PFSK-1 (cell line): ENCODE results near the gene SRI. TPM values are rescaled to one million over a fixed set of nuclear protein-coding genes. Genes with fewer than 3 reads are reported as not detected.

Experiments
- FOXP2 ChIP-seq: optimal IDR thresholded peaks from 2 replicates; pipeline ENCODE3; 2011; ENCODE audit warnings: borderline replicate concordance, control low read depth, inconsistent platforms; ENCODE audit not compliant: insufficient read depth; ENCODE audit errors: extremely low read length, extremely low read depth
- POLR2AphosphoS5 ChIP-seq: IDR thresholded peaks from 2 replicates; pipeline ENCODE4 v1.6.1; 2012; ENCODE audit warnings: low read depth, mild to moderate bottlenecking, control low read depth, low read length, moderate library complexity
- SIN3A ChIP-seq: IDR thresholded peaks from 2 replicates; pipeline ENCODE4 v1.6.1; 2012; ENCODE audit warnings: mild to moderate bottlenecking, low read length, moderate library complexity, borderline replicate concordance; ENCODE audit not compliant: insufficient read depth
- TAF1 ChIP-seq: IDR thresholded peaks from 2 replicates; pipeline ENCODE4 v1.6.1; 2012; ENCODE audit warnings: low read length, control low read depth, borderline replicate concordance; ENCODE audit not compliant: insufficient read depth
- polyA plus RNA-seq: library from polyadenylated mRNA; unstranded; fragments of >200 nt; gene quantifications from one replicate; pipeline ENCODE4 v1.2.1, GENCODE V29; 2012; ENCODE audit warnings: low read depth, missing spikeins; ENCODE audit not compliant: insufficient read length
- TF ChIP-seq, protein P1 (sequence below), 2 experiments: IDR thresholded peaks; 2 replicates each; pipeline versions ENCODE4 v1.6.1 to v1.8.0; 2011 to 2012; ENCODE audit warnings: low read depth in 2 of 2, low read length in 2 of 2, control low read depth in 1 of 2, inconsistent platforms in 1 of 2, mild to moderate bottlenecking in 1 of 2, moderate library complexity in 1 of 2; ENCODE audit not compliant: insufficient read depth in 1 of 2

Gene SRI, protein sequence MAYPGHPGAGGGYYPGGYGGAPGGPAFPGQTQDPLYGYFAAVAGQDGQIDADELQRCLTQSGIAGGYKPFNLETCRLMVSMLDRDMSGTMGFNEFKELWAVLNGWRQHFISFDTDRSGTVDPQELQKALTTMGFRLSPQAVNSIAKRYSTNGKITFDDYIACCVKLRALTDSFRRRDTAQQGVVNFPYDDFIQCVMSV
- 100.0 TPM for polyA plus RNA-seq

DNA sequence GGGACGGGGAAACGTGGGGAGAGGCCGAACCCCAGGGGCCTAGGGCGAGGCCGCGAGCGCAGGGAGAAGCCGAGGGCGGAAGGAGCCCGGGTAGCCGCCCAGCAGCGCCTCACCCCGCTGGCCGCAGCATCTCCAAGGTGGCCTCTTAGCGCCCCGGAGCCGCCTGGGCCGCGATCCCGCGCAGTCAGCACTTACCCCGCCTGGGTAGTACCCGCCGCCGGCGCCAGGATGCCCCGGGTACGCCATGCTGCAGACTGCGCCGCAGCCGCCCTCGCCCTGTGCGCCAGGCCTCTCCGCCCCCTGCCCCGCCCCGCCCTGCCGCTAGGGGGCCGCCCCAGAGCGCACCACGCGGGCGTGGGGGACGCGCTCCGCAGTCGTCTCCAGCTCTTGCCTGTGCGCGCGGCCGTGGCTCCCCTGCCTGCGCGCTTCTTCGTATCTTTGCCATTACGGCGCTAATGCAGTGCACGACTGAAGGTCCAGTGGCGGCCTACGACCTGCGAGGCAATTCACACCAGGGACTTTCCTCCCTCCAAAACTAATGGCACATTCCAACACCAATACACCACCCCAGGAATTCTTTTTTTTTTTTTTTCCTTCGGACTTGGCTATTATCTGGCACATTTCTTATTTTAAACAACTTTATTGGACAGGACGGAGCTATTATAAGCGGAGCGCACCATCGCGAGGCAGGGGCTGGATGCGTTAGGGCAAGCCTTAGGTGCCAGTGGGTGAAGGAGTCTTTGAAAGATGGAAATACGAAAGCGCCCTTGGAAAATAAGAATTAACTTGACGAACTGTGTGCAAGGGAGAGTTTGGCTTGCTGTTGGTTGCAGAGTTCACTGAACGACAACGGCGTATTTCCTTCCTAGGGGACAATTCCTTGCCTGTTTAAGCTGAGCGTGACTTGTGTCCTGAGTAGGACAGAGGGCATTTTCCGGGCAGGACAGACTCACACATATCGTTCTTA, at the start of gene SRI:
Gene SRI, minus strand, starts transcription at position 258 of the 967 bp plus-strand sequence. Its CDS starts 12 bp downstream, at position 246.
- peak; percentile 84 for TF ChIP-seq TAF1
- TF ChIP-seq SIN3A = no peak; the same call in 1 of the 2 replicates
- peak; percentile 80 for TF ChIP-seq FOXP2
- TF ChIP-seq, protein P1, sequence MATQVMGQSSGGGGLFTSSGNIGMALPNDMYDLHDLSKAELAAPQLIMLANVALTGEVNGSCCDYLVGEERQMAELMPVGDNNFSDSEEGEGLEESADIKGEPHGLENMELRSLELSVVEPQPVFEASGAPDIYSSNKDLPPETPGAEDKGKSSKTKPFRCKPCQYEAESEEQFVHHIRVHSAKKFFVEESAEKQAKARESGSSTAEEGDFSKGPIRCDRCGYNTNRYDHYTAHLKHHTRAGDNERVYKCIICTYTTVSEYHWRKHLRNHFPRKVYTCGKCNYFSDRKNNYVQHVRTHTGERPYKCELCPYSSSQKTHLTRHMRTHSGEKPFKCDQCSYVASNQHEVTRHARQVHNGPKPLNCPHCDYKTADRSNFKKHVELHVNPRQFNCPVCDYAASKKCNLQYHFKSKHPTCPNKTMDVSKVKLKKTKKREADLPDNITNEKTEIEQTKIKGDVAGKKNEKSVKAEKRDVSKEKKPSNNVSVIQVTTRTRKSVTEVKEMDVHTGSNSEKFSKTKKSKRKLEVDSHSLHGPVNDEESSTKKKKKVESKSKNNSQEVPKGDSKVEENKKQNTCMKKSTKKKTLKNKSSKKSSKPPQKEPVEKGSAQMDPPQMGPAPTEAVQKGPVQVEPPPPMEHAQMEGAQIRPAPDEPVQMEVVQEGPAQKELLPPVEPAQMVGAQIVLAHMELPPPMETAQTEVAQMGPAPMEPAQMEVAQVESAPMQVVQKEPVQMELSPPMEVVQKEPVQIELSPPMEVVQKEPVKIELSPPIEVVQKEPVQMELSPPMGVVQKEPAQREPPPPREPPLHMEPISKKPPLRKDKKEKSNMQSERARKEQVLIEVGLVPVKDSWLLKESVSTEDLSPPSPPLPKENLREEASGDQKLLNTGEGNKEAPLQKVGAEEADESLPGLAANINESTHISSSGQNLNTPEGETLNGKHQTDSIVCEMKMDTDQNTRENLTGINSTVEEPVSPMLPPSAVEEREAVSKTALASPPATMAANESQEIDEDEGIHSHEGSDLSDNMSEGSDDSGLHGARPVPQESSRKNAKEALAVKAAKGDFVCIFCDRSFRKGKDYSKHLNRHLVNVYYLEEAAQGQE (IDR thresholded peaks at IDR 0.05; ENCODE audit: insufficient read depth in 1 of 2, low read depth in 2 of 2, low read length in 2 of 2) = no peak
- peak; percentile 72; the same call in 1 of the 2 replicates for TF ChIP-seq POLR2AphosphoS5

DNA sequence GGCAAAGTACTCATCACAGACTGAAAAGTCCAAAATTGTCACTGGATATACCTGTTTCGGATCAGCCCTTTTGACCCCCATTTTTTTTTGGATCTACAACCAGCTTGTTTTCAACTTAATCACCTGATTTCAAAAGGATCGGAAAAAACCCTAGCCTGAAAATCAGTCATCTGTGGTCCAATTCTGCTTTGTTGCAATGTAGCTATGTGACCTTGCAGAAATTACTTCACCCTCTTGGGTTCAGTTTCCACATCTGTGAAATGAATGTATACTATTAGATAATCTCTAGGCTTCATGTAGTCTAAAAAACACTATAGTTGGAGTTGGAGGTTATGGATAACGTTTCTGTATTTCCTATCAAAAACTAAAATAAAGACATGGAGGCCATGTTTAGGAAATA, 49.7 kb upstream of the SRI start:
- TF ChIP-seq FOXP2 (no peak), TAF1 (no peak), POLR2AphosphoS5 (no peak)

DNA sequence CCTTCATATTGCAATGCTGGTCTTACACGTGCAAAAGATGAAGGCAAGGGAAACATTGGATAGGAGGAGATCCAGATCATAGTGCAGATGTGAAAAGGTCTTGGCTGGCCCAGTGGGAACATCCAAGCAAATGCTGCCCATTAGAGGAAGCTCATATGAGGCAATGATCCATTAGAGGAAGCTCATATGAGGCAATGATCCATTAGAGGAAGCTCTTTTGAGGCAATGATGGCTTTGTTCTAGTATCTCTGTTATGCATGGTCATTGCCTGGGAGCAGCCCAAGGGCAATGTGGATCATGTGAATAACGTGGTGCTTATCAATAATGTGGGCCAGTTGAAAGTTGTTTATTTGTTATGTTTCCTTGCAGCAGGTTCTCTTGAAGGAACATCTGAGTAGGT, 49.0 kb upstream of the SRI start:
- no peak for TF ChIP-seq FOXP2
- no peak for TF ChIP-seq SIN3A
- TF ChIP-seq POLR2AphosphoS5 = no peak
- TF ChIP-seq, protein P1 (IDR thresholded peaks at IDR 0.05; ENCODE audit: insufficient read depth in 1 of 2, low read depth in 2 of 2, low read length in 2 of 2) = no peak
- TF ChIP-seq TAF1 = no peak

DNA sequence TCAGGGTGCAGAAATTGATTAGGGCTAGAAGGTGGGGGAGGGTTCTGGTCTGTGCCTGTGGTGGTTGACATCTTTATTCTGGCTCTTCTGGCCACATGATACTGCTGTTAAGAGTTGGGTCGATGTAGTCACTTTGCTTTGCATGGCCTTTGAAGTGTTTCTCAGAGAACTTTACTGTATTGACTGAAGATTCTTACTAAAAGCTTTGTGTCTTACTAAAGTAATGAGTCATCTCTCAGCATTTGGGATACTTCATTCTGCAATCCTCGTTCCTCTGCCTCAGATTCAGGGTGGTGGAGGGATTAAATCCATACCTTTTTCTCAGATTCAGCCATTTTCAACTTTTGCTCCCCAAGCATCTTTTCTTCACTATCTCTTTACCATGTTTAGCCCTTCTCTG, 48.2 kb upstream of the SRI start:
- TF ChIP-seq POLR2AphosphoS5 (no peak), SIN3A (no peak), FOXP2 (no peak), TAF1 (no peak)
- TF ChIP-seq, protein P1 (IDR thresholded peaks at IDR 0.05; ENCODE audit: insufficient read depth in 1 of 2, low read depth in 2 of 2, low read length in 2 of 2) = no peak

DNA sequence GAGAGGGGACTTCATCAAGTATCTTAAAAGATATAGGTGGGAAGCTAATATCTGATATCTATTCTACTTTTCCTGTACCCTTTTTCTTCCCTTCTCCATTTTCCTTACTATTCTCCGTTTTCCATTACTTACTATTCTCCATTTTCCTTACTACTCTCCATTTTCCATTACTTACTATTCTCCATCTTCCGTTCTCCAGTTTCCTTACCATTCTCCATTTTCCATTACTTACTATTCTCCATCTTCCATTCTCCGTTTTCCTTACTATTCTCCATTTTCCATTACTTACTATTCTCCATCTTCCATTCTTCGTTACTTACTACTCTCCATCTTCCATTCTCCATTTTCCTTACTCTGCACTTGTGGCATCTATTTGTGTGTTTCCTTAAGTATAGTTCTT, 47.6 kb upstream of the SRI start:
- TF ChIP-seq TAF1 (no peak), FOXP2 (no peak), SIN3A (no peak), POLR2AphosphoS5 (no peak)
- TF ChIP-seq, protein P1 (IDR thresholded peaks at IDR 0.05; ENCODE audit: insufficient read depth in 1 of 2, low read depth in 2 of 2, low read length in 2 of 2) = no peak
